ENCODE results near the gene DDX1. TPM values are rescaled to one million over a fixed set of nuclear protein-coding genes. Genes with fewer than 3 reads are reported as not detected.

Gene DDX1
- total and polyA plus RNA-seq, 9 of the 15 experiments (the other 6 are each of a cell fraction or from before 2014, with no cell fraction given) = 116 to 277 (median 232) TPM

GRCh38 chr2:15560140-15560987, 31.3 kb upstream of the DDX1 start (continued):
- TF ChIP-seq UBTF (IDR thresholded peaks at IDR 0.05; ENCODE audit: borderline replicate concordance in 1 of 2, low read depth in 2 of 2, low read length in 2 of 2) (0 out of 4 replicates have a peak, but pooled peaks have one; percentile 56 to 64), HES1 (IDR thresholded peaks at IDR 0.05; ENCODE audit: low read depth) (no peak), CXXC5 (CRISPR knock-in tag; IDR thresholded peaks at IDR 0.05) (0 out of 2 replicates have a peak, but pooled peaks have one; percentile 29), ZNF766 (CRISPR knock-in tag; conservative IDR thresholded peaks at IDR 0.05) (0 out of 2 replicates have a peak, but pooled peaks have one; percentile 68), HMBOX1 (IDR thresholded peaks at IDR 0.05) (peak; percentile 2; the same call in 1 of the 2 replicates), SOX6 (IDR thresholded peaks at IDR 0.05) (no peak), ZNF121 (CRISPR knock-in tag; conservative IDR thresholded peaks at IDR 0.05) (no peak), KAT2B (IDR thresholded peaks at IDR 0.05; ENCODE audit: low read depth, low read length) (no peak), RBBP5 (IDR thresholded peaks at IDR 0.05; ENCODE audit: borderline replicate concordance, insufficient read depth, low read length, poor library complexity, severe bottlenecking) (peak; percentile 37), NFRKB (IDR thresholded peaks at IDR 0.05; ENCODE audit: low read depth) (peak; percentile 64; the same call in 1 of the 2 replicates), RNF2 (IDR thresholded peaks at IDR 0.05) (no peak), ERF (CRISPR knock-in tag; IDR thresholded peaks at IDR 0.05) (0 out of 2 replicates have a peak, but pooled peaks have one; percentile 28), TCF7L2 (IDR thresholded peaks at IDR 0.05; ENCODE audit: low read depth, low read length) (no peak), POLR2AphosphoS2 (IDR thresholded peaks at IDR 0.05; ENCODE audit: low read length) (no peak), ATF1 (CRISPR knock-in tag; IDR thresholded peaks at IDR 0.05) (no peak), ATF1 (tag; IDR thresholded peaks at IDR 0.05) (no peak), CBFB (CRISPR knock-in tag; IDR thresholded peaks at IDR 0.05) (no peak), TCF3 (CRISPR knock-in tag; IDR thresholded peaks at IDR 0.05) (no peak), ZNF436 (CRISPR knock-in tag; IDR thresholded peaks at IDR 0.05) (no peak), ETS1 (conservative IDR thresholded peaks at IDR 0.05; ENCODE audit: control insufficient read depth, low read depth, low read length) (no peak), ZBTB2 (IDR thresholded peaks at IDR 0.05) (no peak), HNRNPLL (IDR thresholded peaks at IDR 0.05; ENCODE audit: low read depth, low read length, poor library complexity, severe bottlenecking) (peak; percentile 6)

Measured in K562 (cell line).